ENCODE measurements around the gene MACF1. TPM values are rescaled to one million over a fixed set of nuclear protein-coding genes. Genes with fewer than 3 reads are reported as not detected.

The MACF1 gene
- total and polyA plus RNA-seq, 9 donors = 93.6 to 331 (median 247) TPM

DNA sequence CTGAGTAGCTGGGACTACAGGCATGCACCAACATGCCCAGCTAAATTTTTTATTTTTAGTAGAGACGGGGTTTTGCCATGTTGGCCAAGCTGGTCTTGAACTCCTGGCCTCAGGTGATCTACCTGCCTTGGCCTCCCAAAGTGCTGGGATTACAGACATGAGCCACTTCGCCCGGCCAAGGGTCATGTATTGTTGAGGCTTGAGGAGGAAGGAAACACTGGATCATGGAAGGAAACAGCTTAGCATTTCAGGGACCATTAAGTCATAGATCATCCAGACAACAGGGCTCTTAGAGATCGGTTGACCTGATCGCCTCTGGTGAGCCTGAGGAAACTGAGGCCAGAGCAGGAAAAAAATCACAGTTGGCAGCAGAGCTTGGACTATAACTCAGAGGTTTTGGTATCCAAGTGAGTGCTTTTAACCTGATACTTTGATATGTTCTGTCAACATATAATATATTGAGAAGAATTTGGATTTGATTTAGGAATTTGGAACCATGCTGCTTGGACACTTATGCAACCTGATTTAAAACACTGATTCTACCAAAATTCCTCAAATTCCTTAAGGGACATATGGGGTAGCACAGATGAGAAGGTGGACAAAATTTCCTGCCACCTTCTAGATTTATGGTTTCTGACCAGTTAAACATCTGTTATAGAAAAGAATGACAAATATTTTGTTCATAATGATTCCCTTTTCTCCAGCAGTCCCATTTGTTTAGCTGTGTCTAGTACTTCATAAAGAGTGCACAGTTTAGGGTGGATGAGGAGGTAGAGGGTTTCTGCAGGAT lies 273.8 kb downstream of the MACF1 start:
- Histone ChIP-seq H3K27ac (no peak overlapping the region), H3K4me1 (ENCODE audit: insufficient read depth) (peaks cover 4% of the 10 kb centered on the region), H3K27me3 (no peaks in the 10 kb centered on the region), H3K36me3 (no peaks in the 10 kb centered on the region), H3K9me3 (no peaks in the 10 kb centered on the region), H3K4me3 (no peak overlapping the region)
- TF ChIP-seq POLR2A (IDR thresholded peaks at IDR 0.05) (no peak), EP300 (IDR thresholded peaks at IDR 0.05) (no peak)
- TF ChIP-seq, protein P1, sequence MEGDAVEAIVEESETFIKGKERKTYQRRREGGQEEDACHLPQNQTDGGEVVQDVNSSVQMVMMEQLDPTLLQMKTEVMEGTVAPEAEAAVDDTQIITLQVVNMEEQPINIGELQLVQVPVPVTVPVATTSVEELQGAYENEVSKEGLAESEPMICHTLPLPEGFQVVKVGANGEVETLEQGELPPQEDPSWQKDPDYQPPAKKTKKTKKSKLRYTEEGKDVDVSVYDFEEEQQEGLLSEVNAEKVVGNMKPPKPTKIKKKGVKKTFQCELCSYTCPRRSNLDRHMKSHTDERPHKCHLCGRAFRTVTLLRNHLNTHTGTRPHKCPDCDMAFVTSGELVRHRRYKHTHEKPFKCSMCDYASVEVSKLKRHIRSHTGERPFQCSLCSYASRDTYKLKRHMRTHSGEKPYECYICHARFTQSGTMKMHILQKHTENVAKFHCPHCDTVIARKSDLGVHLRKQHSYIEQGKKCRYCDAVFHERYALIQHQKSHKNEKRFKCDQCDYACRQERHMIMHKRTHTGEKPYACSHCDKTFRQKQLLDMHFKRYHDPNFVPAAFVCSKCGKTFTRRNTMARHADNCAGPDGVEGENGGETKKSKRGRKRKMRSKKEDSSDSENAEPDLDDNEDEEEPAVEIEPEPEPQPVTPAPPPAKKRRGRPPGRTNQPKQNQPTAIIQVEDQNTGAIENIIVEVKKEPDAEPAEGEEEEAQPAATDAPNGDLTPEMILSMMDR (IDR thresholded peaks at IDR 0.05) = no peak
- DNase-seq = no peak
- intact Hi-C loops (cut with DNase I) = no loop called here
- WGBS, 3 donors = 86 to 88% (median 87%) methylated on average over 5 of the region's 5 CpGs

DNA sequence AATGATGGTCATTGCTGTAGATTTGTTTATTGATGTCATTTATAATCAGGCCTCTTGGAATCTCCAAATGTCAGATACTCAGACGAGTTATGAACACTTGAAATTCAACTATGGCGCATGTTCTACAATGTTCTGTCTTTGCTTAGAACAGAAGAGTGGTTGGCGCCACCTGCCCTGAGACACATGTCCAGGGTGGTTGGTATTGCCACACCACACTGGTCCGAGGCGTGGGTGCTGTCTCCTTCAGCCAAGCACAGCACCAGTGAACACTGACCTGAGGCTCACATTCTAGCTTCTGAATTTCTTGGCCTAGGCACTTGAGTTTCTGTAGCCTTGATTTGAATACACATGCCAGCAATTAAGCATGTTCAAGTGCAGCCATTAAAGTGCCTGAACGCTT lies 276.8 kb downstream of the MACF1 start:
- 81 to 85% (median 82%) methylated on average over 6 of the region's 6 CpGs for WGBS, 3 donors
- DNase-seq = no peak
- H3K9me3 ChIP-seq = no peaks in the 10 kb centered on the region
- H3K4me3 ChIP-seq = no peak overlapping the region
- H3K4me1 ChIP-seq (ENCODE audit: insufficient read depth) = peaks cover 10% of the 10 kb centered on the region
- no peak for TF ChIP-seq EP300 (IDR thresholded peaks at IDR 0.05)
- TF ChIP-seq, protein P1 (IDR thresholded peaks at IDR 0.05) = no peak
- TF ChIP-seq POLR2A (IDR thresholded peaks at IDR 0.05) = no peak
- H3K27me3 ChIP-seq = no peaks in the 10 kb centered on the region
- intact Hi-C loops (cut with DNase I) = no loop called here
- H3K27ac ChIP-seq = no peak overlapping the region
- H3K36me3 ChIP-seq = no peaks in the 10 kb centered on the region

DNA sequence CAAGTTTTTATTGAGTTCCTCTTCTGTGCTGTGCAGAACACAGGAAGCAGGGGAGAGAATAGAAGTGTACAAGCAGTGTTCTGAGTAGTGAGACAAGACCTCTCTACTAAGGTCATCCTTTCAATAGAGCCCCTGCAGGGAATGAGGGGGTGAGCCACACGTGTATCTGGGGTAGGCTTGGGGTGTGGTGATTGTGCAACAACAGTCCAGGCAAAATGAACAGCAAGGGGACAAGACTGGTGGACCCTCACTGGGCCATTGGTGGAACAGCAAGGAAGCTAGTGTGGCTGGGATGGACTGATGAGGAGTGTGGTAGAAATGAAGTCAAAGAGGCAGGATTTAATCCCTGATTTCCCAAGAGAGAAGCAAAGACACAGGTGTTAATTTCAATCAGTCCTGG lies 278.8 kb downstream of the MACF1 start:
- Histone ChIP-seq H3K4me1 (ENCODE audit: insufficient read depth) (peaks cover 10% of the 10 kb centered on the region), H3K27ac (no peak overlapping the region), H3K36me3 (no peaks in the 10 kb centered on the region), H3K9me3 (no peaks in the 10 kb centered on the region), H3K27me3 (no peaks in the 10 kb centered on the region), H3K4me3 (no peak overlapping the region)
- WGBS, 3 donors = 39 to 59% (median 48%) methylated on average over 1 of the region's 1 CpG
- intact Hi-C loops (cut with DNase I) = no loop called here
- no peak for DNase-seq
- TF ChIP-seq, protein P1 (IDR thresholded peaks at IDR 0.05) = no peak
- TF ChIP-seq EP300 (IDR thresholded peaks at IDR 0.05) = no peak
- TF ChIP-seq POLR2A (IDR thresholded peaks at IDR 0.05) = no peak

DNA sequence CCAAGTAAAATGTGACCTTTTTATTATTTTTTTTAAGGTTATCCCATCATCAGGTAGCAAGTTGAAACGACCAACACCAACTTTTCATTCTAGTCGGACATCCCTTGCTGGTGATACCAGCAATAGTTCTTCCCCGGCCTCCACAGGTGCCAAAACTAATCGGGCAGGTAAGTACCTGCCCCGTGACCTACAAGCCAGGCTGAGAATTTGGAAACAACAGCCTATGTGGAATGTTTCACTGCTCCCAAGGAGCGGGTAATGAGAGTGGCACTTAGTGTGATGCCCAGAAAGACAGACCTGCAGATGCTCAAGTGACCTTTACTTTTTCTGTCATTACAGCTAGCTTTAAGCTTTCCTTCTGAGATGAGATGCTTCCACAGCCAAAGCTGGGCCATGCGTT lies 280.1 kb downstream of the MACF1 start:
- no peak overlapping the region for H3K4me3 ChIP-seq
- no peaks in the 10 kb centered on the region for H3K36me3 ChIP-seq
- WGBS, 3 donors = 85 to 90% (median 88%) methylated on average over 7 of the region's 7 CpGs
- H3K27ac ChIP-seq = peak overlapping the region; percentile 23 to 90
- no peak for TF ChIP-seq POLR2A (IDR thresholded peaks at IDR 0.05)
- no peak for TF ChIP-seq EP300 (IDR thresholded peaks at IDR 0.05)
- TF ChIP-seq, protein P1 (IDR thresholded peaks at IDR 0.05) = no peak
- DNase-seq = no peak
- intact Hi-C loops (cut with DNase I) = no loop called here
- no peaks in the 10 kb centered on the region for H3K9me3 ChIP-seq
- no peaks in the 10 kb centered on the region for H3K27me3 ChIP-seq
- H3K4me1 ChIP-seq (ENCODE audit: insufficient read depth) = peaks cover 13% of the 10 kb centered on the region
